NOMO-1 treated with DMSO at 0.1 percent for 48 hours (cell line): ENCODE measurements around the gene ZNF273.
A peak's percentile ranks its signal among the peaks of the same experiment; 100 is the strongest.
"Not testable (repeated sequence)": the region's sequence is repeated elsewhere in the genome, so short reads cannot be mapped to it uniquely, and the experiment has no call there.

ENCODE experiments used
- DNase-seq: peaks from one replicate; lab custom pipeline; 2025; ENCODE audit not compliant: unreplicated experiment; lab: John Stamatoyannopoulos, UW

ZNF273 gene

GRCh38 chr7:64902806-64903721 is at the start of gene ZNF273:
Gene ZNF273, plus strand, starts transcription at chr7:64903273. Its CDS starts 45 bp downstream, at chr7:64903318.
- peak; percentile 90 for DNase-seq

GRCh38 chr7:64853679-64854078 is 49.4 kb upstream of the ZNF273 start:
- no peak for DNase-seq

GRCh38 chr7:64854969-64855368 is 48.1 kb upstream of the ZNF273 start:
- DNase-seq: no peak

- no peak for DNase-seq
These were observed 40.1 kb upstream of the ZNF273 start for GRCh38 chr7:64863021-64863420.

- DNase-seq: not testable (repeated sequence)
These were observed 39.5 kb upstream of the ZNF273 start for GRCh38 chr7:64863530-64863929.

GRCh38 chr7:64863969-64864368 is 39.1 kb upstream of the ZNF273 start:
- no peak for DNase-seq

GRCh38 chr7:64867863-64868440 is 35.1 kb upstream of the ZNF273 start:
- DNase-seq: no peak

- no peak for DNase-seq
These were observed 34.6 kb upstream of the ZNF273 start for GRCh38 chr7:64868499-64868898.

- no peak for DNase-seq
These were observed 33.9 kb upstream of the ZNF273 start for GRCh38 chr7:64869121-64869725.

GRCh38 chr7:64869912-64870562 is 33.0 kb upstream of the ZNF273 start:
- DNase-seq: no peak

- DNase-seq: no peak
These were observed 32.4 kb upstream of the ZNF273 start for GRCh38 chr7:64870656-64871055.

GRCh38 chr7:64871761-64872160 is 31.3 kb upstream of the ZNF273 start:
- no peak for DNase-seq

- DNase-seq: no peak
These were observed 30.5 kb upstream of the ZNF273 start for GRCh38 chr7:64872351-64873154.

- DNase-seq: no peak
These were observed 29.9 kb upstream of the ZNF273 start for GRCh38 chr7:64873155-64873500.

- DNase-seq: no peak
These were observed 29.6 kb upstream of the ZNF273 start for GRCh38 chr7:64873517-64873916.

GRCh38 chr7:64874114-64874513 is 29.0 kb upstream of the ZNF273 start:
- DNase-seq: no peak

- DNase-seq: no peak
These were observed 28.4 kb upstream of the ZNF273 start for GRCh38 chr7:64874562-64875250.

GRCh38 chr7:64875258-64875657 is 27.8 kb upstream of the ZNF273 start:
- no peak for DNase-seq

- no peak for DNase-seq
These were observed 27.2 kb upstream of the ZNF273 start for GRCh38 chr7:64875658-64876406.
